Activated T-cell treated with anti-CD3 and anti-CD28 coated beads for 24 hours (primary cell): ENCODE data around the gene TMCO4.

Experiments
- DNase-seq: peaks from one replicate; pipeline ENCODE4 v3.0.0-alpha.2; 2020; ENCODE audit warnings: low read depth

Gene TMCO4

GRCh38 chr1:19684677-19685076, 115.0 kb downstream of the TMCO4 start:
- DNase-seq = no peak

- DNase-seq = no peak
These were observed 116.4 kb downstream of the TMCO4 start for GRCh38 chr1:19683351-19683750.

GRCh38 chr1:19682901-19683300, 116.8 kb downstream of the TMCO4 start:
- DNase-seq = no peak

DNA sequence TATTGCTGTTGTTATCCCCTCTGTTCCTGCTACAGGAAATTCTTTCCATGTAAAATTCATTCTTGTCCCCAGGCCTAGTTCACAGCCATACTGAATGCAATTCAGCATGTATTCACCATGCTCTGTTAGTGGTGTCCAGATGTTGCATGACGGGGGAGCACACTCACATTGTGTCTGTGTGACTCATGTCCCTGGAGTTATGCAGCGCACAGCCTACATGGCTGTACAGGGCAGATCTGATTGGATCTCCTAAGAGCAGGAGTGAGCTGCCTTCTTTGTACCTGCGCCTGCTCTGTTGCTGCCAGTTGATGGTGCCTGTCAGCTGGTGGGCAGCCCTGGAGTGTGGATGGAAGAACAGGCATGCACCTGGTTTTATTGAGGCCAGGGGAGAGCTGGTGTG, 117.5 kb downstream of the TMCO4 start:
- DNase-seq = no peak

- no peak for DNase-seq
These were observed 119.1 kb downstream of the TMCO4 start for GRCh38 chr1:19680644-19681043.

DNA sequence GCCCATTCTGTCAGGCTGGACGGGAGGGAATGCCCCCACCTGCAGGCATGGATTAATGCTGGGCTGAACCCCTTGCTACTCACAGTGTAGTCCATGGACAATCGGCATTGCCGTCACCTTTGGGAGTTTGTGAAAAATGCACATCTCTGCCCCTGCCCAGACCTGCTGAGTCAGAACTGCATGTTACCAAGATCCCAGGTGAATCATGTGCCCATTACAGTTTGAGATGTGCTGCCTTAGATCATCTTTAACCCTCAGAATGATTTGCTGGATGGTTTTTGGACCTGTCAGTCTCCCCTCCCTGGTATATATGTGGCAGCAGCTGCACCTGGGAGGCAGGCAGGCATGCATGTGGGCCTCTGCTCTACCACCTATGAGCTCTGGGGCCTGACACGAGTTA, 120.0 kb downstream of the TMCO4 start:
- no peak for DNase-seq

- DNase-seq = no peak
These were observed 120.7 kb downstream of the TMCO4 start for GRCh38 chr1:19678931-19679453.

DNA sequence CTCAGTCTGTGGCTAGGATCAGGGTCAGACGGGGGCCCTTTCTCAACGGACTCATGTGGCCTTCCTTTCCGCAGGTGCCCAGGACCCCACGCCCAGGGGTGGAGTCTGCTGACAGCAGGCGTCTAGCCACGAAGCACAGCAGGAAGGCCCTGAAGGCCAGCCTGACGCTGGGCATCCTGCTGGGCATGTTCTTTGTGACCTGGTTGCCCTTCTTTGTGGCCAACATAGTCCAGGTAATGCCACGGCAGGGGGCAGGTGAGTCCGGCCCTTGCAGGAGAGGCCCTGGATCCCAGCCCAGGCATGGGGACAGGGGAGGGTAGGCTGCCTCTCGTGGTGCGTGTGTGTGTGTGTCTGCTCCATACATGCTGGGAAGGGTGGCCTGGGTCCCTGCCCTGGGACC, 121.2 kb downstream of the TMCO4 start:
- no peak for DNase-seq

- DNase-seq = no peak
These were observed 123.2 kb downstream of the TMCO4 start for GRCh38 chr1:19676438-19676922.

GRCh38 chr1:19675797-19676196, 123.9 kb downstream of the TMCO4 start:
- DNase-seq = no peak

GRCh38 chr1:19672237-19672636, 127.5 kb downstream of the TMCO4 start:
- DNase-seq = no peak

- DNase-seq = no peak
These were observed 128.9 kb downstream of the TMCO4 start for GRCh38 chr1:19670787-19671186.

DNA sequence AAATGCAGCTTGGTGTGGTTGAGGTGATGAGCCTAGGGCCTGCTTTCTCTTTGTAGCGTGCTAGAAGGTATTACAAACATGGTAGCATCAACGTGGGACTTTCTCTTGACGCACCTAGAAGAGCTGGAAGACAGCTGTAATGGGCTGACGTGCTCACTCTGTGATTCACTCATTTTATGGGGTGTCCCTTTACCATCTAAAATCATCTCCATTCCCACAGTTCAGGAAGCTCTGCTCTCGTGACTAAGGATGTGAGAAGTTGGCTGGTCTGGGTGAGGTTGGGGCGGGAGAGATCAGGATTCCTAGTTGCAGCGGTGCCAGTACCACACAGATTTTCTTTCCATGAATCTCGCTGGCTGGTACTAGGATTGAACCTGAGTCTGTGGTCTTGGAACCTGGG, 130.8 kb downstream of the TMCO4 start:
- DNase-seq = no peak

DNA sequence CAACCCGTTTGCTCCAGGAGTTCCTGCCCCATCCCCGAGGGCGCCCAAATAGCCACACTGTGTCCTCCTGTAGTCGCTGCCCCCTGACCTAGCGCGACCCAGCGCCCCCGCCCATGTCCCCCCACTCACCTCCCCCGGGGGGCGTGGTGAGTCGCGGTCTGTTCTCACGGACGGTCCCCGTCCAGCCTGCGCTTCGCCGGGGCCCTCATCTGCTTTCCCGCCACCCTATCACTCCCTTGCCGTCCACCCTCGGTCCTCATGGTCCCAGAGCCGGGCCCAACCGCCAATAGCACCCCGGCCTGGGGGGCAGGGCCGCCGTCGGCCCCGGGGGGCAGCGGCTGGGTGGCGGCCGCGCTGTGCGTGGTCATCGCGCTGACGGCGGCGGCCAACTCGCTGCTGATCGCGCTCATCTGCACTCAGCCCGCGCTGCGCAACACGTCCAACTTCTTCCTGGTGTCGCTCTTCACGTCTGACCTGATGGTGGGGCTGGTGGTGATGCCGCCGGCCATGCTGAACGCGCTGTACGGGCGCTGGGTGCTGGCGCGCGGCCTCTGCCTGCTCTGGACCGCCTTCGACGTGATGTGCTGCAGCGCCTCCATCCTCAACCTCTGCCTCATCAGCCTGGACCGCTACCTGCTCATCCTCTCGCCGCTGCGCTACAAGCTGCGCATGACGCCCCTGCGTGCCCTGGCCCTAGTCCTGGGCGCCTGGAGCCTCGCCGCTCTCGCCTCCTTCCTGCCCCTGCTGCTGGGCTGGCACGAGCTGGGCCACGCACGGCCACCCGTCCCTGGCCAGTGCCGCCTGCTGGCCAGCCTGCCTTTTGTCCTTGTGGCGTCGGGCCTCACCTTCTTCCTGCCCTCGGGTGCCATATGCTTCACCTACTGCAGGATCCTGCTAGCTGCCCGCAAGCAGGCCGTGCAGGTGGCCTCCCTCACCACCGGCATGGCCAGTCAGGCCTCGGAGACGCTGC, 133.9 kb downstream of the TMCO4 start:
- no peak for DNase-seq

- no peak for DNase-seq
These were observed 134.6 kb downstream of the TMCO4 start for GRCh38 chr1:19665186-19665495.

- no peak for DNase-seq
These were observed 135.1 kb downstream of the TMCO4 start, which contains the start of gene HTR6 for GRCh38 chr1:19664453-19665185. HTR6 (plus strand) TSS chr1:19664875; CDS start chr1:19665754, 879 bp downstream.

DNA sequence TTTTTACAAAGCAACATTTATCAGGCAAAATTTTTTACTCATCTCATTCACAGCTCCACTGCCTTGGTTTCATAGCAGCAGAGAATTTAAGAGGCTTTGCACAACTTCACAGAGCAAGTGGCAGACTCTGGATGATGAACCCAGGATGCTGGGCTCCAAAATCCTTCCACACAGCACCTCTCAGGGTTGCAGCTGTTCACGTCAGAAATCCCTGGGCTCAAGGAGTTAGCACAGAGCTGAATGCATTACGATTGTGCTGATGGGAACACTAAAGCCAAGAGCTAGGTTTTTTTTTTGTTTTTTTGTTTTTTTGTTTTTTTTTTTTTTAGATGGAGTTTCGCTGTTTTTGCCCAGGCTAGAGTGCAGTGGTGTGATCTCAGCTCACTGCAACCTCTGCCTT, 137.4 kb downstream of the TMCO4 start:
- no peak for DNase-seq

DNA sequence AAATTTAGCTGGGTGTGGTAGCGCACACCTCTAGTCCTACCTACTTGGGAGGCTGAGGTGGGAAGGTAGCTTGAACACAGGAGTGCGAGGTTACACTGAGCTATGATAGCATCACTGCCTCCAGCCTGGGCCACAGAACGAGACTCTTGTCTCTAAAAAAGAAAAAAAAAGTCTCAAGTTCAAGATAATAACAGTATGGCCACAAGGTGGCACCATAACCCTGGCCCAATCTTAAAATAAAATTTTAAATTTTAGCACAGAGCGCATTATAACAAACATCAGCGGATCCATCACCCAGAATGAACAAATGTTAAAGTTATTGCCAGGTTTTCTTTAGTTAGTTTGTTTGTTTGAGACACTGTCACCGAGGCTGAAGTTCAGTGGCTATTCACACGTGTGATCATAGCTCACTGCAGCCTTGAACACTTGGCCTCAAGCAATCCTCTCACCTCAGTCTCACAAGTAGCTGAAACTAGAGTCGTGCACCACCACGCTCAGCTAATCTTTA, 137.9 kb downstream of the TMCO4 start:
- no peak for DNase-seq

GRCh38 chr1:19658186-19658585, 141.5 kb downstream of the TMCO4 start:
- no peak for DNase-seq

DNA sequence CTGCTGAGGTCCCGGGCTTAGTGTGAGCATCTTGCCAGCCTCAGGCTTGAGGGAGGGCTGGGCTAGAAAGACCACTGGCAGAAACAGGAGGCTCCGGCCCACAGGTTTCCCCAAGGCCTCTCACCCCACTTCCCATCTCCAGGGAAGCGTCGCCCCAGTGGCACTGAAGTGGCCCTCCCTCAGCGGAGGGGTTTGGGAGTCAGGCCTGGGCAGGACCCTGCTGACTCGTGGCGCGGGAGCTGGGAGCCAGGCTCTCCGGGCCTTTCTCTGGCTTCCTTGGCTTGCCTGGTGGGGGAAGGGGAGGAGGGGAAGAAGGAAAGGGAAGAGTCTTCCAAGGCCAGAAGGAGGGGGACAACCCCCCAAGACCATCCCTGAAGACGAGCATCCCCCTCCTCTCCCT, 142.2 kb downstream of the TMCO4 start:
- DNase-seq = no peak

DNA sequence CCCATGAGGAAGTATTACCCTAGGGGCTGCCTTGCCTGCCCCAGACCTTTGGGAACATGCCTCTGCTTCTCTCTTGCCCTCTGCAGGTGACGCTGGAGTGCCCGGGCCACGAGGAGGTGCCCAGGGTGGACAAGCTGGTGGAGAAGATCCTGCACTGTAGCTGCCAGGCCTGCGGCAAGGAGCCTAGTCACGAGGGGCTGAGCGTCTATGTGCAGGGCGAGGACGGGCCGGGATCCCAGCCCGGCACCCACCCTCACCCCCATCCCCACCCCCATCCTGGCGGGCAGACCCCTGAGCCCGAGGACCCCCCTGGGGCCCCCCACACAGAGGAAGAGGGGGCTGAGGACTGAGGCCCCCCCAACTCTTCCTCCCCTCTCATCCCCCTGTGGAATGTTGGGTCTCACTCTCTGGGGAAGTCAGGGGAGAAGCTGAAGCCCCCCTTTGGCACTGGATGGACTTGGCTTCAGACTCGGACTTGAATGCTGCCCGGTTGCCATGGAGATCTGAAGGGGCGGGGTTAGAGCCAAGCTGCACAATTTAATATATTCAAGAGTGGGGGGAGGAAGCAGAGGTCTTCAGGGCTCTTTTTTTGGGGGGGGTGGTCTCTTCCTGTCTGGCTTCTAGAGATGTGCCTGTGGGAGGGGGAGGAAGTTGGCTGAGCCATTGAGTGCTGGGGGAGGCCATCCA, 142.8 kb downstream of the TMCO4 start:
- no peak for DNase-seq

DNA sequence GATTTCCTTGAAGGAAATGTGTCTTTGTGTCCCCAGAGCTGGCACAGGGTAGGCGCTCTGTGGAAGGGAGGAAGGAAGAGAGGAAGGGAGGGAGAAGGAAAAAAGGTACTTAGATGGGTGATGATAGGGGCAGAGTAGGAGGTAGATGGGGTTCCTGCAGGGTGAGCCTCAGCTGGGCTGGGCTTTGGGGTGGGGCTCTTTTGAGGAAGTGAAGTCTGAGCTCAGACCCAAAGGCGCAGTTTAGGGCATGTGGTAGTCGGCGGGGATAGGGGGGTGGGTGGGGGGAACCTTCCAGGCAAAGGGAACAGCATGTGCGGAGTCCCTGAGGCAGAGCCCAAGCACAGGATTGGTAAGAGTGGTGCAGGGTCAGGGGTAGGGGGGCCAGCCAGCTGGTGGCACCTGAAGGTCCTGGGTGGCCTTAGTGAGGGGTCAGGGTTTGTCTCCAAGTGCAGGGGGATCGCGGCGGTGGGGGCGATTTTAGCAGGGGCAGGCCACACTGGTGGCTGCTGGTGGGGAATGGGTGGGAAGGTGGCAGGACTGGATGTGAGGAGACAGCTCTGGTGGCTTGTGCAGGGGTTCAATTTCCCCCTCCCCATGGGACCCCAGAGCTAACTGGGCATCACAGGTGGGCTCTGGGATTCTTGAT, 143.5 kb downstream of the TMCO4 start:
- DNase-seq = no peak
